Measurements from ENCODE around the gene KCNJ18.
"Not testable (repeated sequence)": the region's sequence is repeated elsewhere in the genome, so short reads cannot be mapped to it uniquely, and the experiment has no call there.

GRCh38 chr17:21737015-21737580 is 44.8 kb downstream of the KCNJ18 start:
- TF ChIP-seq CTCF (conservative IDR thresholded peaks at IDR 0.05; ENCODE audit: low read length); EZH2phosphoT487 (IDR thresholded peaks at IDR 0.05; ENCODE audit: borderline replicate concordance, low read depth, low read length): not testable (repeated sequence)

Data from OCI-LY7 (cell line).